Transverse colon (tissue), 4 donors: ENCODE data around the gene CSNK1E.

ENCODE experiments used
- POLR2AphosphoS5 ChIP-seq, 3 donors: sonication (generic); formaldehyde crosslinking; IDR thresholded peaks; one replicate each; pipeline ENCODE4 v1.6.1; 2016; ENCODE audit warnings: antibody characterized with exemption in 3 of 3
- TF ChIP-seq, protein P1 (sequence below), 5 experiments: fragments of 200-600 bp in 3 of 5; fragments of 450-650 bp in 2 of 5; sonication (generic) in 3 of 5; IDR thresholded peaks; 1 replicate in 2 of 5; 2 replicates in 3 of 5; pipeline ENCODE4 v1.5.1; 2016 to 2017; ENCODE audit warnings: antibody characterized with exemption in 5 of 5, inconsistent platforms in 3 of 5, mild to moderate bottlenecking in 2 of 5, moderate library complexity in 1 of 5

DNA sequence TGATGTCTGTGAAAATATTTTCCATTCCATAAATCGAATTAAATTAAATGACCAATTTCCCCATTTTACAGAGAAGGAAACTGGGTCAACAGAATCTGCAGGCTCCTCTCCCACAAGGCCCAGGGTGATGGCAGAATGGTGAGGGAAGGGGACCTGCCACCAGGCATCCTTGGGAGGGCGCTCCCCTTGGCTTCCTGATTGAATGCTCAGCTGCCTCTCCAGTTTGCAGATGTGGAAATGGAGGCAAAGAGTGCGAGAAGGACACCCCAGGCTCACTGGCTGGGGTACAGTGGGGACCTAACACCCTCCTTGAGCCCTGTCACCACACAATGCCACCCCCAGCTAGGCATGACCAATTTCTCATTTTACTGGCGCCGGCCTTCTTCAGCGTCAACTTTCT lies 28.5 kb upstream of the CSNK1E start:
- TF ChIP-seq, protein P1, sequence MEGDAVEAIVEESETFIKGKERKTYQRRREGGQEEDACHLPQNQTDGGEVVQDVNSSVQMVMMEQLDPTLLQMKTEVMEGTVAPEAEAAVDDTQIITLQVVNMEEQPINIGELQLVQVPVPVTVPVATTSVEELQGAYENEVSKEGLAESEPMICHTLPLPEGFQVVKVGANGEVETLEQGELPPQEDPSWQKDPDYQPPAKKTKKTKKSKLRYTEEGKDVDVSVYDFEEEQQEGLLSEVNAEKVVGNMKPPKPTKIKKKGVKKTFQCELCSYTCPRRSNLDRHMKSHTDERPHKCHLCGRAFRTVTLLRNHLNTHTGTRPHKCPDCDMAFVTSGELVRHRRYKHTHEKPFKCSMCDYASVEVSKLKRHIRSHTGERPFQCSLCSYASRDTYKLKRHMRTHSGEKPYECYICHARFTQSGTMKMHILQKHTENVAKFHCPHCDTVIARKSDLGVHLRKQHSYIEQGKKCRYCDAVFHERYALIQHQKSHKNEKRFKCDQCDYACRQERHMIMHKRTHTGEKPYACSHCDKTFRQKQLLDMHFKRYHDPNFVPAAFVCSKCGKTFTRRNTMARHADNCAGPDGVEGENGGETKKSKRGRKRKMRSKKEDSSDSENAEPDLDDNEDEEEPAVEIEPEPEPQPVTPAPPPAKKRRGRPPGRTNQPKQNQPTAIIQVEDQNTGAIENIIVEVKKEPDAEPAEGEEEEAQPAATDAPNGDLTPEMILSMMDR (IDR thresholded peaks at IDR 0.05), result no peak
- no peak for TF ChIP-seq POLR2AphosphoS5 (IDR thresholded peaks at IDR 0.05)
